COR-L47 (cell line): ENCODE measurements around the gene TEAD4.

Source experiments
- DNase-seq: peaks from one replicate; lab custom pipeline; 2025; lab: John Stamatoyannopoulos, UW

Gene TEAD4

DNA sequence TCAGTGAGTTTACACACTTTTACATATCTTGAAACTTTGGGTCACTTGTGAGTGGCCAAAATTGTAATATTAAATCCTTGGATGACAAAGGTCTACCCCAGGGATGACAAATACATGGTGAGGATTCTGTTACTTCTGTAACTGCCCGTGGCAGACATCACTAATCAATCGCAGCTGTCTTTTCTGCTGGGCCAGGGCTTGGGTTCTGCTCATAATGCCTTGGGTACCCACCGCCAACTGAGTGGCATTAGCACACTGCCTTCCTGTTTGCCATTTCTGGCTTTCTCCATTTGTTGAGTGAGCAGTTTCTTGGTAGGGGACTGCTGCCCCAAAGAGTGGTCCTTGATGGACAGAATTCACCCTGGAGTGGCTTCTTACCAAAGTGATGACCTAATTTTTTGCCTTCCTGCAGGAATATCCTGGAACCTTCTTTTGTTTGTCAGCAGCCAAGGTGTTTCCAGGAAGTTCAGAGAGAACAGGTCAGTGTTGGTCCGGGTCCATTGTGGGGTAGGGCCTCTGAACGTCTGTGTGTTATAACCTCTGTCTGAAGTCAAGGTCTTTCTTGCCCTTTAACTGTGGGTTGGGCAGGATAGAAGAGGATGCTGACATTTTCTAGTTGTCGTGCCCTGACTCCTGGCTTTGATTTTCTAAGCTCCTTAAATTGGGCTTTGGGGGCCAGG lies 124.2 kb downstream of the TEAD4 start:
- no peak for DNase-seq

DNA sequence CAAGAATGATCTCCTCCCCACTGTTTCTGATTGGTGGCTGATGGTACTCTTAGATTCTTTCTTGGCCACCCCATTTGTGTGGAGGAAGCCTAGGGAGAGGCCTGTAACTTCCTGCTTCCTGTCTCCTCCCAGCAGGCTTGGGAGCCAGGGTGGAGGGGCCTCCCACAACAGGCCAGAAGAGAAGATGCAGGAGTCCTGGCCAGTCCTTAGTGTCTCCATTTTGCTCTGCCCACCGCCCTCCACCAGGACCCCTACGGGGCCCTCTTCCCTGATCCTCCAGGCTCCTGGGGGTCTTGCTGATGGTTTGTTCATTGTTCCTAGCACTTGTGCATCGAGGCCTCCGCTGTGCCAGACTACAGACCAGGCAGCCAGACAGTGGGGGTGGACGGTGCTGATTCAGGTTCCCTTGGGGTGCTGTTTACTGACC lies 124.7 kb downstream of the TEAD4 start:
- DNase-seq = no peak

- DNase-seq = no peak
Observed at GRCh38 chr12:3084742-3085141, 125.5 kb downstream of the TEAD4 start.

GRCh38 chr12:3085341-3086139 lies 126.3 kb downstream of the TEAD4 start:
- no peak for DNase-seq

DNA sequence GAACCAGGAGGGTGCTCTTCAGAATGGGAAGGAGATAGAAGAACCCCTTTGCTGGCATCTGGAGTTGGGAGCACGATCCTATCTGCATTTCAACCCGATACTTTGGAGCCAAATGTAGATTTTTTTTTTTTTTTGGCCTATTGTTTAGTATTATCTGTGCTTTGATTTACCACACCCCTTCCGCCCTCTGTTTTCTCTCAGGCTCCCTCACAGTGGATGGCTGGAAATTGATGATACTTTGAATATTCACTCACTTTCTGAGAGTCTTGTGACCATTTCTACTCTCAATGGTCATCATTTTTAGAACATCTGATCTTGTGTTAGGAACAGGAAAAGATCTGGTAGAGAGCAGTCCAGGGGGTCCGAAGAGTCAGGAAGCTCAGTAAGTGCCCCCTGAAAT lies 127.0 kb downstream of the TEAD4 start:
- DNase-seq = no peak

DNA sequence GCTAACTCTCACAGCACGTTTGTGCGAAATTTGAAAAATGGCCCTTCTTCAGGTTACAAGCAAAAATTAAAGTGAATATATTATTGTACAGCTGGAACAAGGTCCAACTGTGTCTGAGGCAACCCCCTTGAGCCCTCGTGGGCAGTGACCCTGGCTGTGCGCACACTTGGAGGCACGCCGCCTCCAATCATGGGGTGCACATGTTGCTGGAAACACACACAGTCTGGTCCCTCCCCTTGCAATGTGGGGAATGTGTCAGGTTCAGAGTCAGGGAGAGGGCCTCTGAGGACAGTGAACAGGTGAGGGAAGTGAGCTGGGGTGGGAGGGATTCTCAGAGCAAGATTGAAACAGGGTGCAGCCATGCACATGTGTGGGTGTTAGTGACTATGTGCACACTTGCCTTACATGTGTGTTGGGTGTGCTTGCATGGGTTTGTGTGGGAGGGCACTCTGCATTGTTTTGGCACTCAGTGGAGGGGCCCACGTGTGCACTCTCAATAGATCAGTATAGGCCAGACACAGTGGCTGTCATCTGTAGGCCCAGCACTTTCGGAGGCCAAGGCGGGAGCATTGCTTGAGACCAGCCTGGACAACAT lies 127.6 kb downstream of the TEAD4 start:
- DNase-seq = no peak

- no peak for DNase-seq
Observed at GRCh38 chr12:3087758-3088650, 128.8 kb downstream of the TEAD4 start.

GRCh38 chr12:3089588-3089987 lies 130.4 kb downstream of the TEAD4 start:
- DNase-seq = no peak
